GM12873 (cell line): ENCODE measurements around the gene SMIM7.

Experiments used
- TF ChIP-seq, protein P1 (sequence below): IDR thresholded peaks from 2 replicates; pipeline ENCODE4 v1.5.1; 2012; ENCODE audit warnings: low read depth, mild to moderate bottlenecking, moderate library complexity, low read length, control low read depth; ENCODE audit not compliant: insufficient read depth; ENCODE audit errors: missing control alignments

The SMIM7 gene

DNA sequence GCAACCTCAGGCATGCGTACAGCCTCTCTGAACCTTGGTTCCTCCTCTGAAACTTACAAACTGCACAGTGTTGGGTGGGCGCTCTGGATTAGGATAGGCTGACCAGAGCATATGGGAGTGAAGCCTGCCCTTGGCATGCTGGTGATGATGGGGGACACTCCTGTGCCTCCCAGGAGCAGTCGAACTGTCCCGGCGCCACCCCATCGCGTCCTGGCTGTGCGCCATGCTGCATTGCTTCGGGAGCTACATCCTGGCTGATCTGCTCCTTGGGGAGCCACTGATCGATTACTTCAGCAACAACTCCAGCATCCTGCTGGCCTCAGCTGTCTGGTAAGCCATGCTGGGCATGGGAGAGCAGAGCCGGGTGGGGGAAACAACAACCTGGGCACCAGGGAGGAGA, 19.9 kb upstream of the SMIM7 start:
- TF ChIP-seq, protein P1, sequence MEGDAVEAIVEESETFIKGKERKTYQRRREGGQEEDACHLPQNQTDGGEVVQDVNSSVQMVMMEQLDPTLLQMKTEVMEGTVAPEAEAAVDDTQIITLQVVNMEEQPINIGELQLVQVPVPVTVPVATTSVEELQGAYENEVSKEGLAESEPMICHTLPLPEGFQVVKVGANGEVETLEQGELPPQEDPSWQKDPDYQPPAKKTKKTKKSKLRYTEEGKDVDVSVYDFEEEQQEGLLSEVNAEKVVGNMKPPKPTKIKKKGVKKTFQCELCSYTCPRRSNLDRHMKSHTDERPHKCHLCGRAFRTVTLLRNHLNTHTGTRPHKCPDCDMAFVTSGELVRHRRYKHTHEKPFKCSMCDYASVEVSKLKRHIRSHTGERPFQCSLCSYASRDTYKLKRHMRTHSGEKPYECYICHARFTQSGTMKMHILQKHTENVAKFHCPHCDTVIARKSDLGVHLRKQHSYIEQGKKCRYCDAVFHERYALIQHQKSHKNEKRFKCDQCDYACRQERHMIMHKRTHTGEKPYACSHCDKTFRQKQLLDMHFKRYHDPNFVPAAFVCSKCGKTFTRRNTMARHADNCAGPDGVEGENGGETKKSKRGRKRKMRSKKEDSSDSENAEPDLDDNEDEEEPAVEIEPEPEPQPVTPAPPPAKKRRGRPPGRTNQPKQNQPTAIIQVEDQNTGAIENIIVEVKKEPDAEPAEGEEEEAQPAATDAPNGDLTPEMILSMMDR = no peak

DNA sequence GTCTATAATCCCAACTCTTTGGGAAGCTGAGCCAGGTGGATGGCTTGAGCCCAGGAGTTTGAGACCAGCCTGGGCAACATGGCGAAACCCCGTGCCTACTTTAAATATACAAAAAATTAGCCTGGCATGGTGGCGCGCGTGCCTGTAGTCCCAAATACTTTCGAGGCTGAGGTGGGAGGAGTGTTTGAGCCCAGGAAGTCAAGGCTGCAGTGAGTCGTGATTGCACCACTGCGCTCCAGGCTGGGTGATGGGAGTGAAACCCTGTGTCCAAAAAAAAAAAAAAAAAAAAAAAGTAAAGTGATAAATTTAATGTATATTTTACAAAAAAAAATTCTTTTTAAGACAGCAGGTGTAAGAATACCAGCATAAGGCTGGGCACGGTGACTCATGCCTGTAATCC, 18.6 kb upstream of the SMIM7 start:
- TF ChIP-seq, protein P1 = no peak

DNA sequence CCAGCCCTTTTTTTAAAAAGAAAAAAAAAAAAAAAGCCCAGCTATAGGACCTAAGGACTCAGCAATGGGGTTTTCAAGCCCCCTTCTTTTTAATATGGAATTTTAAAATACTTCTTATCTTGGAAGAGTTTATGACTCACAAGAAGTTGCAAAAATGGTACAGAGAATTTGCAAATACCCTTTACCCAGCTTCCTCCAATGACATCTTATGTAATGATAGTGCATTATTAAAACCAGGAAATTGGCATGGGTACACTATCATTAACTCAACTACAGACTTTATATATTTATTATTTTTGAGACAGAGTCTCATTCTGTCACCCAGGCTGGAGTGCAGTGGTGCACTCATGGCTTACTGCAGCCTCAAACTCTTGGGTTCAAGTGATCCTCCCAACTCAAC, 17.1 kb upstream of the SMIM7 start:
- TF ChIP-seq, protein P1 = no peak

DNA sequence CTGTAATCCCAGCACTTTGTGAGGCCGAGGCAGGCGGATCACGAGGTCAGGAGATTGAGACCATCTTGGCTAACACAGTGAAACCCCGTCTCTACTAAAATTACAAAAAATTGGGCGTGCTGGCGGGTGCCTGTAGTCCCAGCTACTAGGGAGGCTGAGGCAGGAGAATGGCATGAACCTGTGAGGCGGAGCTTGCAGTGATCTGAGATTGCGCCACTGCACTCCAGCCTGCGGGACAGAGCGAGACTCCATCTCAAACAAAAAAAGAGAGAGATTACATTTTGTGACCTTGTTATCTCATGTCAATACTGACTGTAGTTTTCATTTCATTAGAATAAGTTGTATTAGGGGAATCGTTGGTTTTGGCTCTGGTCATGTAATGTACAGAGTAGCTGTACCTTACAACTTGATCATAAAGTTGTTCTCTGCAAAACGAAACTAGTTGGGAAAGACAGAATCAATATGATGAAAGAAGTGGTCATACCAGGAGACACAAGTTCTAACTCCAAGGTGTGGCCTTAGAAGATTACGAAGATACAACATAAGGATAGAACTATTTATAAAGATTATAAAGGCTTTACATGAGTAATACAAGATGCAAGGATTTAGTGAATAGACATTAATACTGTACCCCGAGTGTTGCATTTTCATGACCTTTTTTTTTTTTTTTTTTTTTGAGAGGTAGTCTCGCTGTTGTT, 16.3 kb upstream of the SMIM7 start:
- TF ChIP-seq, protein P1 = no peak

DNA sequence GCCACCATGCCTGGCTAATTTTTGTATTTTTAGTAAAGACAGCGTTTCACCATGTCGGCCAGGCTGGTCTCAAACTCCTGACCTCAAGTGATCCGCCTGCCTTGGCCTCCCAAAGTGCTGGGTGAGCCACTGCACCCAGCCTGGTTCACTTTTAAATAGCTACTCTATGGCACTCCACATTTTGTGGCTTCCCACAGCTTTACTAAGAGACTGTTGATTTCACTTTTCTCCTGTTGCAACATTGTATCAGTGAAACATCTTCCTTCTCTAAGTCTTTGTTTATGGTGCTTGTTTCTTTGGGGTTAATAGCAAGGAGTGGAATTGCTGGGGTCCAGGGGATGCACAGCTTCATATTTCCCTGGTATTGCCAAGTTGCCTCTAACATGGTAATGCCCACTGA, 13.3 kb upstream of the SMIM7 start:
- TF ChIP-seq, protein P1 = no peak

DNA sequence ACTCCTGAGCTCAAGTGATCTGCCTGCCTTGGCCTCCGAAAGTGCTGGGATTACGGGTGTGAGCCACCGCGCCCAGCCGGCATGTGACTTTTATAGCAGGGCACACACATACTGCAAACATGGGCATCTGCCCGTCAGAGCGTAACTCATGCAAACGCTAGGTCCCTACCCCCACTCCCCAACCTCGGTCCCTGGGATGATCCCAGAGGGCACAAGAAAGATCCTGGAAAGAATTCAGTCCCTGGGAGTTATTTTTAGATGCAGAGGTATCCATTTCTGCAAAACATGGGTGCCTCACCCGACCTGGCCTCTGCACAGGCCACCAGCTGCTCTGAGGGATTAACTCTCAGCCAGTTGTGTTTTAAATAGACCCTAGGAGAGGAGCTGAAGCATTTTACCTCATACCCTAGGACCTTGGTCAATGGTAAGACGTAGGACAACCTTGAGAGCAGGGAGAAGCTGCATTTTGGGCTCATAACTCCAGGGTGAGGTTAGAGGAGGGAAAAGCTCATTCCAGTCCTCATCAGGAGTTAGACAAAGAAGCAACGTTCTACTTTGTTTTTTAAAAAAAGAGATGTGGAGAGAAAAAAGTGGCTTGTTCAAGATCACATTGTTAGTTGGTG, 11.8 kb upstream of the SMIM7 start:
- TF ChIP-seq, protein P1 = no peak

DNA sequence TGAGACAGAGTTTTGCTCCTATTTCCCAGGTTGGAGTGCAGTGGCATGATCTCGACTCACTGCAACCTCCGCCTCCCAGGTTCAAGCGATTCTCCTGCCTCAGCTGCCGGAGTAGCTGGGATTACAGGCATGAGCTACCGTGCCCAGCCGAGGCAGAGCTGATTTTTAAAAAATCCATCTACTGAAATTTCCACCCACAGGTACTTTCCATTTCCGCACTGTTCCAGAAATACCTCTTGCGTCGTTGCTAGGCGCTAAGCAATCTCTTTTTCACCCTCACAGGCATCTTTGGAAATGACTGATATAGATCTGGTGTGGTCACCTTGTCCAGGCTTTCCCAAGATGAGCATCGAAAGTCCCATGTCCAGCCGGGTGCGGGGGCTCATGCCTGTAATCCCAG, 10.3 kb upstream of the SMIM7 start:
- TF ChIP-seq, protein P1 = no peak
